MCF 10A (cell line): ENCODE data around the gene ZSCAN21. TPM values are rescaled to one million over a fixed set of nuclear protein-coding genes. Genes with fewer than 3 reads are reported as not detected.
A peak's percentile ranks its signal among the peaks of the same experiment; 100 is the strongest.

Experiments
- BruUV-seq: library from RNA; stranded (reverse); fragments of 400-500 nt; replicated peaks from 2 replicates; lab custom pipeline; 2021; lab: Mats Ljungman, UMichigan
- CTCF ChIA-PET: fragments of 300-600 bp; sonication (Branson Sonifier 250); formaldehyde crosslinking; extraction: SDS; loops from one replicate; lab custom pipeline; 2021; ENCODE audit warnings: antibody characterized with exemption, inconsistent platforms; lab: Yijun Ruan, JAX
- POLR2A ChIA-PET: fragments of 300-600, 350-650 bp; sonication (Branson Sonifier 250); formaldehyde crosslinking; extraction: SDS; loops from one replicate; lab custom pipeline; 2020; ENCODE audit warnings: antibody characterized with exemption, inconsistent platforms; lab: Yijun Ruan, JAX
- DNase-seq: peaks from one replicate; pipeline ENCODE4 v3.0.0-alpha.2; 2018; ENCODE audit not compliant: unreplicated experiment
- H3K27ac Mint-ChIP-seq: one replicate; pipeline ENCODE4 v1.8.0; 2022; ENCODE audit warnings: mild to moderate bottlenecking, low read depth, mixed read lengths; ENCODE audit not compliant: unreplicated experiment
- H3K27me3 Mint-ChIP-seq: one replicate; pipeline ENCODE4 v1.8.0; 2022; ENCODE audit warnings: mixed read lengths; ENCODE audit not compliant: insufficient read depth, unreplicated experiment
- H3K36me3 Mint-ChIP-seq: one replicate; pipeline ENCODE4 v1.8.0; 2022; ENCODE audit warnings: mild to moderate bottlenecking, moderate library complexity, mixed read lengths; ENCODE audit not compliant: insufficient read depth, unreplicated experiment
- H3K4me1 Mint-ChIP-seq: one replicate; pipeline ENCODE4 v1.8.0; 2022; ENCODE audit warnings: mixed read lengths; ENCODE audit not compliant: insufficient read depth, unreplicated experiment
- H3K4me3 Mint-ChIP-seq: one replicate; pipeline ENCODE4 v1.8.0; 2022; ENCODE audit warnings: mild to moderate bottlenecking, moderate library complexity, mixed read lengths; ENCODE audit not compliant: unreplicated experiment
- H3K9me3 Mint-ChIP-seq: one replicate; pipeline ENCODE4 v1.8.0; 2022; ENCODE audit warnings: mixed read lengths; ENCODE audit not compliant: unreplicated experiment
- intact Hi-C: fragments of 100-400 bp; cut with micrococcal nuclease; formaldehyde crosslinking; loops from 2 replicates; pipeline ENCODE4 v1.14.1; 2022
- total RNA-seq: library from RNA; stranded (reverse); gene quantifications from 2 replicates; pipeline ENCODE4 v1.2.3, GENCODE V29; 2022
- TF ChIP-seq, protein P1 (sequence below): fragments of 200-600 bp; IDR thresholded peaks from one replicate; pipeline ENCODE4 v1.8.0; 2022; ENCODE audit warnings: antibody characterized with exemption, mild to moderate bottlenecking; ENCODE audit not compliant: unreplicated experiment

ZSCAN21 gene
- total RNA-seq, 1 experiment from 2014 or later: 14.7 TPM

DNA sequence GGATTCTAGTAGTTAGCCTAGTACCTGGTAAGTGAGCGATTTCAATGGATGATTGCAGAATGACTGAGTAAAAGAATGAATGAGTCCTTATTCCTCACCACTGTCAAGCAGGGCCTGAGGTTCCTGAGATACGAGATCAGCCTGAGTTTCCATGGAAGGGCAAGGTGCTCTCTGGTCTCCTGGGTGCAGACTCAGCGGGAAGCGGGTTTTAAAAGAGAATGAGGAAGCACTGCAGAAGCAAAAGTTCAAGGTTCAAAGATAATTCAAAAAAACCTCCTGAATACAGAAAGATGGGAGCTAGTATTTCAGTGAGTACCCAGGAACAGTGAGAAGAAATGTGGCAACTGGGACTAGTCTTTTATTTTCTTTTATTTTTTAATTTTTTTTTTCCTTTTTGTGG, 27.6 kb downstream of the ZSCAN21 start:
- peaks cover 79% of the 10 kb centered on the region for H3K36me3 Mint-ChIP-seq
- CTCF ChIA-PET: no interaction called here

DNA sequence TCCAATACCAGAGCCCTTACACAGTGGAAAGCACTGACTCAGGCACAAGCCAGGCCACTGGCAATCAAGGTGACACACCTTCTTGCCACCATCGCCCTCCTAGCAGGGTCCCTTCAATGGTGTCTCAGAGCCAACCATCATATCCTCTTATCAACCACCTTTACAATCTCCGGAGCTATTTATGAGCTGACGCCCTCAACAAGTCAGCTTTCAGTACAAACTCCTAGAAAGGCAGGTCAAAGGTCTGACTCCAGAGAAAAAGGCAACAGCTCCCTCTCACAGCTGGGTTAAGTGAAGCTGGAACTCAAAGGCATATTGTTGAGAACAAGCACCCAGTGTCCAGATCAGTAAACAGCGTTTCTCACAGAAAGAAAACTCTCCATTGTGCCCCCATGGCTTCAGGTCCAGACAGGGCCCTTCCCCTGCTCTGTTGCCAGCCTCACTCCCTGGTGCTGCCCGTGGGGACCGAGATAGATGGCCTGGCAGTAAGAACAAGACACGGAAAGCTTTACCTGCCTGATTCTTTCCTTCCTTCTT, 29.5 kb downstream of the ZSCAN21 start:
- intact Hi-C loops: no loop called here
- no peak overlapping the region for H3K27ac Mint-ChIP-seq
- POLR2A ChIA-PET: interaction anchor here (1.2 kb wide), 1 partner anchor 28 kb away, joined by 5 read pairs; no protein-coding TSS in a partner anchor
- DNase-seq: no peak
- H3K9me3 Mint-ChIP-seq: no peaks in the 10 kb centered on the region
- peaks cover 6% of the 10 kb centered on the region for H3K4me1 Mint-ChIP-seq
- H3K36me3 Mint-ChIP-seq: peaks cover 60% of the 10 kb centered on the region
- CTCF ChIA-PET: interaction anchor here (0.6 to 1.2 kb wide), 2 partner anchors 89 to 327 kb away, joined by 3 to 8 read pairs; no protein-coding TSS in a partner anchor
- TF ChIP-seq, protein P1, sequence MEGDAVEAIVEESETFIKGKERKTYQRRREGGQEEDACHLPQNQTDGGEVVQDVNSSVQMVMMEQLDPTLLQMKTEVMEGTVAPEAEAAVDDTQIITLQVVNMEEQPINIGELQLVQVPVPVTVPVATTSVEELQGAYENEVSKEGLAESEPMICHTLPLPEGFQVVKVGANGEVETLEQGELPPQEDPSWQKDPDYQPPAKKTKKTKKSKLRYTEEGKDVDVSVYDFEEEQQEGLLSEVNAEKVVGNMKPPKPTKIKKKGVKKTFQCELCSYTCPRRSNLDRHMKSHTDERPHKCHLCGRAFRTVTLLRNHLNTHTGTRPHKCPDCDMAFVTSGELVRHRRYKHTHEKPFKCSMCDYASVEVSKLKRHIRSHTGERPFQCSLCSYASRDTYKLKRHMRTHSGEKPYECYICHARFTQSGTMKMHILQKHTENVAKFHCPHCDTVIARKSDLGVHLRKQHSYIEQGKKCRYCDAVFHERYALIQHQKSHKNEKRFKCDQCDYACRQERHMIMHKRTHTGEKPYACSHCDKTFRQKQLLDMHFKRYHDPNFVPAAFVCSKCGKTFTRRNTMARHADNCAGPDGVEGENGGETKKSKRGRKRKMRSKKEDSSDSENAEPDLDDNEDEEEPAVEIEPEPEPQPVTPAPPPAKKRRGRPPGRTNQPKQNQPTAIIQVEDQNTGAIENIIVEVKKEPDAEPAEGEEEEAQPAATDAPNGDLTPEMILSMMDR: no peak
- H3K4me3 Mint-ChIP-seq: peak overlapping the region; percentile 84
- BruUV-seq: no TSS peak
- no peaks in the 10 kb centered on the region for H3K27me3 Mint-ChIP-seq

More for the DNA sequence above, 27.6 kb downstream of the ZSCAN21 start:
- H3K9me3 Mint-ChIP-seq: peaks cover 6% of the 10 kb centered on the region
- H3K4me1 Mint-ChIP-seq: peaks cover 6% of the 10 kb centered on the region
- no peak for DNase-seq
- TF ChIP-seq, protein P1: no peak
- H3K27me3 Mint-ChIP-seq: no peaks in the 10 kb centered on the region
- intact Hi-C loops: no loop called here
- POLR2A ChIA-PET: interaction anchor here (1.0 to 1.2 kb wide), 2 partner anchors 10 to 24 kb away, joined by 4 read pairs; partner anchors contain the start of genes AP4M1 and MCM7
- H3K27ac Mint-ChIP-seq: no peak overlapping the region
- BruUV-seq: no TSS peak
- H3K4me3 Mint-ChIP-seq: no peak overlapping the region

DNA sequence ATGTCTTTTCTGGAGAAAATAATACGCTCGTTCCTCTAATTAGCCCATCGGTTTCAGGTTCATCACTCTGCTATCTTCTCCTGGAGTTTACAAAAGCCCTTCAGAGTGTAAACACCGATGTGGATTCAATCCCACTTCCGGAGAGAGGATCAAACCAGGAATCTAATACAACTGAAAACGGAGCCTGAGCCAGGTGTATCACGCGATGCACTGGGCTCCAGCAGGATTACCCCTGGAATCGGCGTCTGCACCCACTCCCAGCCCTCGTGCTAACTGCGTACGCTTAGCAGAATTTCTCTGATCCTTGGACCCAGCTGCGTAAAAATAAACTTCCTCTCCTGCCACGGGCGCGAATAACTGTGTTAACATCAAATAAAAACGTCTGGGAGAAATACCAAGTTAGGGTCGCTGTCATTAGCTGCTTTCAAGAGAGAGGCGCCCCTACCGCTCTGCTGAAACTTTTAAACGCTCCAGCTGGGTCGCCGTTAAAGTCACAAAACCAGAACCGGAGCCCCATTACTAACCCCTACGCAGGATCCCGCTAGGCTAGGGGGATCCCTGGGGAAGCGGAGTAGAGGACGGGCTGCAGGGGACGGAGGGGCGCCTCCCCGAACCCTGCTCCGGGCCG, 31.4 kb downstream of the ZSCAN21 start:
- TF ChIP-seq, protein P1: no peak
- TSS peak; percentile 63 for BruUV-seq
- intact Hi-C loops: loop anchor here (1.0 to 10.0 kb wide), 3 partner anchors 20 to 166 kb away; partner anchors contain the start of genes AP4M1, MCM7 and TRIM4
- peaks cover 6% of the 10 kb centered on the region for H3K4me1 Mint-ChIP-seq
- peaks cover 41% of the 10 kb centered on the region for H3K36me3 Mint-ChIP-seq
- POLR2A ChIA-PET: interaction anchor here (0.6 to 2.1 kb wide), 22 partner anchors 9 to 755 kb away, joined by 3 to 14 read pairs (median 4); partner anchors contain the start of genes AP4M1, ARPC1A, COPS6 and MCM7
- DNase-seq: no peak
- CTCF ChIA-PET: interaction anchor here (0.6 to 1.2 kb wide), 4 partner anchors 10 to 638 kb away, joined by 3 to 4 read pairs (median 3); no protein-coding TSS in a partner anchor
- no peaks in the 10 kb centered on the region for H3K9me3 Mint-ChIP-seq
- no peaks in the 10 kb centered on the region for H3K27me3 Mint-ChIP-seq
- H3K27ac Mint-ChIP-seq: peak overlapping the region; percentile 74
- peak overlapping the region; percentile 84 for H3K4me3 Mint-ChIP-seq
